Calu3 (cell line): ENCODE results near the gene ME1. TPM values are rescaled to one million over a fixed set of nuclear protein-coding genes. Genes with fewer than 3 reads are reported as not detected.

ENCODE experiments used
- BruUV-seq: library from RNA; stranded (reverse); fragments of 400-500 nt; replicated peaks from 2 replicates; lab custom pipeline; 2021; lab: Mats Ljungman, UMichigan
- CTCF ChIA-PET: fragments of 300-600 bp; sonication (Branson Sonifier 250); formaldehyde crosslinking; loops from one replicate; lab custom pipeline; 2022; ENCODE audit warnings: antibody characterized with exemption; lab: Charles Lee
- DNase-seq: peaks from one replicate; pipeline ENCODE4 v3.0.0; 2022
- H3K27ac Mint-ChIP-seq: one replicate; pipeline ENCODE4 v1.8.0; 2022; ENCODE audit warnings: mixed read lengths; ENCODE audit not compliant: unreplicated experiment
- H3K27me3 Mint-ChIP-seq: one replicate; pipeline ENCODE4 v1.8.0; 2022; ENCODE audit warnings: mixed read lengths; ENCODE audit not compliant: unreplicated experiment
- H3K36me3 Mint-ChIP-seq: one replicate; pipeline ENCODE4 v1.8.0; 2022; ENCODE audit warnings: mild to moderate bottlenecking, moderate library complexity, mixed read lengths; ENCODE audit not compliant: insufficient read depth, unreplicated experiment
- H3K4me1 Mint-ChIP-seq: one replicate; pipeline ENCODE4 v1.8.0; 2022; ENCODE audit warnings: mild to moderate bottlenecking, low read depth, mixed read lengths; ENCODE audit not compliant: unreplicated experiment
- H3K4me3 Mint-ChIP-seq: one replicate; pipeline ENCODE4 v1.8.0; 2022; ENCODE audit warnings: mild to moderate bottlenecking, low read depth, moderate library complexity, mixed read lengths; ENCODE audit not compliant: unreplicated experiment
- H3K9me3 Mint-ChIP-seq: one replicate; pipeline ENCODE4 v1.8.0; 2022; ENCODE audit warnings: low read depth, mixed read lengths; ENCODE audit not compliant: unreplicated experiment
- CTCF ChIP-seq: fragments of 200-600 bp; IDR thresholded peaks from one replicate; pipeline ENCODE4 v1.8.0; 2022; ENCODE audit warnings: antibody characterized with exemption; ENCODE audit not compliant: unreplicated experiment
- intact Hi-C: fragments of 100-400 bp; cut with micrococcal nuclease; formaldehyde crosslinking; loops from one replicate; pipeline ENCODE4 v1.10.0; 2022; ENCODE audit not compliant: unreplicated experiment
- total RNA-seq: library from RNA; stranded (reverse); gene quantifications from 2 replicates; pipeline ENCODE4 v1.2.3, GENCODE V29; 2022

ME1 gene
- total RNA-seq, 1 experiment from 2014 or later = 14.5 TPM

DNA sequence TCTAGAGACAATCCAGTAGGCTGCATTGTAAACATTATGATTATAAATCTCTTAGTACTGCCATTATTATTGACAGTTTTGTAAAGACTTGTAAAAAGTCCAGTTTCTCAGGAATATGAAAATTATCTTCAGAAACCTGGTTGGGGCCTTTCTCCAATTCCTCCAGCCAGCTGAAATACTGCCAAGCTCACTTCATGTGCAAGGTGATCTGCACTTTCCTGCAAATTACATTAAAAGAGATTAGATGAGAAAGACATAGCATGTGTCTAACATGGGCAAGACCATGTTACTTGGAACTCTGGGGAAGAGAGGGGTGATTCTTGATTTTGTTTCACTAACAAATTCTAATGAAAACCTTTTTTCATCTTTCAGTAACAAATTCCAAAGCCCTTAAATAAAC lies 261.7 kb downstream of the ME1 start:
- H3K9me3 Mint-ChIP-seq = no peaks in the 10 kb centered on the region
- no peak overlapping the region for H3K4me3 Mint-ChIP-seq
- H3K4me1 Mint-ChIP-seq = no peaks in the 10 kb centered on the region
- H3K27ac Mint-ChIP-seq = no peak overlapping the region
- H3K36me3 Mint-ChIP-seq = peaks cover 32% of the 10 kb centered on the region
- no peak for DNase-seq
- no peaks in the 10 kb centered on the region for H3K27me3 Mint-ChIP-seq
- no TSS peak for BruUV-seq
- CTCF ChIA-PET = no interaction called here
- no peak for TF ChIP-seq CTCF
- intact Hi-C loops = no loop called here

DNA sequence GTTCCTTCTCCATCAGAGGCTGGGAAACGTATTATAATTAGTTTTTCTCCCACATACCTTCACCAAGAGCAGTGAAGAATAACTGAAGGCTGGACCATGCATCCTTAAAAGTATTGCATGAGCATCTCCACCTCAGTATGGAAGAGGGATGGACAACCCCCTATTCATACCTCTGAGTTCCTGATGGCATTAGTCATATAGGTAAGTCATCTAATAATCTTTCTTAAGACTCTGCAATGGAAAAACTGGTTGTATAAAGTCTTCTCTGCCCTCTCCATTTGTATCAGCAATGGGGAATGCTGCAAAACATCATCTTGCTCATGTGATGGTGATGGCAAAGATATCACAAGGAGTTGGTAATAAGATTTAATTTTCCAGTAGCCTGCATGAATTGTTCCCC lies 262.3 kb downstream of the ME1 start:
- Mint-ChIP-seq H3K36me3 (peaks cover 32% of the 10 kb centered on the region), H3K27ac (no peak overlapping the region), H3K4me3 (no peak overlapping the region), H3K27me3 (no peaks in the 10 kb centered on the region), H3K9me3 (no peaks in the 10 kb centered on the region), H3K4me1 (no peaks in the 10 kb centered on the region)
- CTCF ChIA-PET = no interaction called here
- BruUV-seq = no TSS peak
- intact Hi-C loops = no loop called here
- no peak for TF ChIP-seq CTCF
- DNase-seq = no peak

DNA sequence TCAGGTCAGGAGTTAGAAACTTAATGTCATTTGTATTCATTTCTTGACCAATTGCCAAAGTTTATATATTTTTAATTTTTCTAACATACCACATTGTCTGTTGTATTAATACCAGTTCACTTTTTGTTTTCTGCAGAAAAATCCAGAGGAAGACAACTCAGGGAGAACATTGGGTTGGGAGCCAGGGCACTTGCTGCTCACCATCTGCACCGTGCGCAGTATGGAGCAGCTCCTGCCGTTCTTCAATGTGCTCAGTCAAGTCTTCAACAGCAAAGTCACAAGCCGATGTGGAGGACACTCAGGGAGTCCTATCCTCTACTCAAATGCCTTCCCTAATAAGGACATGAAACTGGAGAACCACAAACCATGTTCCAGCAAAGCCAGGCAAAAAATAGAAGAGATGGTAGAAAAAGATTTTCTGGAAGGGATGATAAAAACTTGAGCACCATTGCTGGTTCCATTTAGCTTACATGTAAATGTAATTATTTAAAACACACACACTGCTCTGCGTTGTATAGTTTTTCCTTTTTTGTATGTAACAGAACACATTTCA lies 263.0 kb downstream of the ME1 start:
- no peaks in the 10 kb centered on the region for H3K27me3 Mint-ChIP-seq
- DNase-seq = no peak
- no TSS peak for BruUV-seq
- H3K9me3 Mint-ChIP-seq = no peaks in the 10 kb centered on the region
- H3K4me3 Mint-ChIP-seq = no peak overlapping the region
- TF ChIP-seq CTCF = no peak
- H3K4me1 Mint-ChIP-seq = no peaks in the 10 kb centered on the region
- CTCF ChIA-PET = no interaction called here
- H3K36me3 Mint-ChIP-seq = peaks cover 32% of the 10 kb centered on the region
- no peak overlapping the region for H3K27ac Mint-ChIP-seq
- intact Hi-C loops = no loop called here

Other genes with a start within 250 kb of the ME1 start
- 41.2 and 46.6 TPM in 2 replicates for gene PGM3, start 237.8 kb downstream of the ME1 start, total RNA-seq
- 3.2 and 4.0 TPM in 2 replicates for gene RWDD2A, start 237.7 kb downstream of the ME1 start, total RNA-seq
- gene PRSS35, start 81.5 kb upstream of the ME1 start, total RNA-seq = not detected in 2 replicates